Activated CD4-positive, CD25-positive, alpha-beta regulatory T cell treated with anti-CD3 and anti-CD28 coated beads, Interleukin-2, amount 50 U/mL, for 16 hours (primary cell): ENCODE results near the gene GALK1.
A peak's percentile ranks its signal among the peaks of the same experiment; 100 is the strongest.

Experiments used
- DNase-seq: peaks from one replicate; pipeline ENCODE4 v3.0.0-alpha.2; 2020; ENCODE audit warnings: low read depth, low spot score

Gene GALK1

GRCh38 chr17:75749545-75750389, 15.2 kb downstream of the GALK1 start:
- DNase-seq: peak; percentile 85

DNA sequence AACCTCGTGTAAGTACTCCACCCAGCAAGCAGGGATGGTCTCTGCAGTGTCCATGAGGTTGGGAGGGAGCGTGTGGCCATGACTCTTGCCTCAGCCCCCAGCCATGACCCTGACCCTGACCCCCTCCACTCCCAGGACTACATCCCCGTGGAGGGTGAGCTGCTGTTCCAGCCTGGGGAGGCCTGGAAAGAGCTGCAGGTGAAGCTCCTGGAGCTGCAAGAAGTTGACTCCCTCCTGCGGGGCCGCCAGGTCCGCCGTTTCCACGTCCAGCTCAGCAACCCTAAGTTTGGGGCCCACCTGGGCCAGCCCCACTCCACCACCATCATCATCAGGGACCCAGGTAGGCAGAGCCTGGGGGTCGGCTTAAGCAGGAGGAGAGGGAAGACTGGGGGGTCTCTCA, 16.3 kb downstream of the GALK1 start:
- DNase-seq: no peak

- no peak for DNase-seq
Measured at GRCh38 chr17:75743625-75744206, 21.3 kb downstream of the GALK1 start.

DNA sequence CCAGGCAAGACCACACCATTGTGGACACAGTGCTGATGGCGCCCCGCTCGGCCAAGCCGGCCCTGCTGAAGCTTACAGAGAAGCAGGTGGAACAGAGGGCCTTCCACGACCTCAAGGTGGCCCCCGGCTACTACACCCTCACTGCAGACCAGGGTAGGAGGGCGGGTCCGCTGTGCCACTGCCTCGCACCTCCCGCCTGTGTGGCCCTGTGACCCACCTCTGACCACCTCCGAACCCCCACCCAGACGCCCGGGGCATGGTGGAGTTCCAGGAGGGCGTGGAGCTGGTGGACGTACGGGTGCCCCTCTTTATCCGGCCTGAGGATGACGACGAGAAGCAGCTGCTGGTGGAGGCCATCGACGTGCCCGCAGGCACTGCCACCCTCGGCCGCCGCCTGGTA, 22.7 kb downstream of the GALK1 start:
- DNase-seq: no peak

GRCh38 chr17:75740631-75741077, 24.3 kb downstream of the GALK1 start:
- no peak for DNase-seq

GRCh38 chr17:75740215-75740614, 24.8 kb downstream of the GALK1 start:
- no peak for DNase-seq

DNA sequence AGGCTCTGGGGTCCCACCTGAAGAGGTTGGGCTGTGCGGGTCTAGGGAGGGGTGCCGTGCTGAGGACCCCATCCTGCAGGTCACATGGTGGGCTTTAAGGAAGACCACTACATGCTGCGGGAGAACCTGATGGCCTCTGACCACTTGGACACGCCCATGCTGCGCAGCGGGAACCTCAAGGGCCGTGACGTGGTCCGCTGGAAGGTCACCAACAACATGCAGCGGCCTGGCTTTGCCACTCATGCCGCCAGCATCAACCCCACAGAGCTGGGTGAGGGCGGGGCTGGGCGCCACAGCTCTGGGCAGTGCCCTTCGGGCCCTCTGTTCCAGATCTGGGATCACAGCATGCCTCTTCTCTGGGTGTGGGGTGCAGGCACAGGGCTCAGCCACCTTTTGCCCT, 25.2 kb downstream of the GALK1 start:
- no peak for DNase-seq

GRCh38 chr17:75739174-75739573, 25.8 kb downstream of the GALK1 start:
- no peak for DNase-seq

- no peak for DNase-seq
Measured at GRCh38 chr17:75738218-75738802, 26.7 kb downstream of the GALK1 start.

DNA sequence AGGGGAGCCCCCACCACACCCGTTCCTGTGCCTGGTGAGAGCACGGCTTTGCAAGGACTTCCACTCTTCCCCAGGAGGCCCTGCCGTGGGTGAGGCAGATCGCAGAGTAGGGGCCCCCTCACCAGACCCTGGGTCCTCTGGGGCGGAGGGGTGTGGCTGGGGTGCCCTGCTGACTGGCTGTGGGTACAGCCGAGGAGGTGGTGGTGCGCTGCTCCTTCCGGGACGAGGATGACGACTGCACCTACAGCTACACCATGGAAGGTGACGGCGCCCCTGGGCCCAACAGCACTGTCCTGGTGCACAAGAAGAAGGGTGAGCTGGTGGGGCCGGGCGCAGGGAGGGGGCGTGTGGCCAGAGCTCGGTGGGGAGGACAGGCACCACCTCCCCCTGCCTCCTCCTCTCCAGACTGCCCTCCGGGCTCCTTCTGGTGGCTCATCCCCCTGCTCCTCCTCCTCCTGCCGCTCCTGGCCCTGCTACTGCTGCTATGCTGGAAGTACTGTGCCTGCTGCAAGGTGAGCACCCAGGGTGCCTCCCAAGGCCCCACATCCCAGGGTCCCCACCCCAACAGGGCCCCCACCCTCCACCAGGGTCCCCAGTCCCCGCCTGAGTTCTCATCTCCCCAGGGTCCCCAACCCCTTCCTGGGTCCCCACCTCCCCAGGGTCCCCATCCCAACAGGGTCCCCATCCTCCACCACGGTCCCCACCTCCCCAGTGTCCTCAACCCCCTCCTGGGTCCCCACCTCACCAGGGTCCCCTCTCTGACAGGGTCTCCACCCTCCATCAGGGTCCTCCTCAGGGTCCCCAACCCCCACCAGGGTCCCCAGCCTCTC, 27.6 kb downstream of the GALK1 start:
- no peak for DNase-seq

GRCh38 chr17:75736173-75736835, 28.7 kb downstream of the GALK1 start:
- DNase-seq: no peak

GRCh38 chr17:75734674-75735294, 30.2 kb downstream of the GALK1 start:
- DNase-seq: no peak

DNA sequence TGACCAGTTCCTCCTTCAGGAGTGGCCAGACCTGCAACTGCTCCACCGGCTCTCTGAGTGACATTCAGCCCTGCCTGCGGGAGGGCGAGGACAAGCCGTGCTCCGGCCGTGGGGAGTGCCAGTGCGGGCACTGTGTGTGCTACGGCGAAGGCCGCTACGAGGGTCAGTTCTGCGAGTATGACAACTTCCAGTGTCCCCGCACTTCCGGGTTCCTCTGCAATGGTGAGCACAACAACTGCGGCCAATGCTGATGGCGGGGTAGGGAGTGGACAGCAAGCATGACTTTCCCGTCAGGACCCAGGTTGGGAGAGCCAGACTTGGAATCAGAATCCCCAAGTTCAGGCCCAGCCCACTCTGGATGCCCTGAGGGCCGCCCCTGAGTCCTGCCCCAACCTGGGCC, 31.5 kb downstream of the GALK1 start:
- DNase-seq: no peak

DNA sequence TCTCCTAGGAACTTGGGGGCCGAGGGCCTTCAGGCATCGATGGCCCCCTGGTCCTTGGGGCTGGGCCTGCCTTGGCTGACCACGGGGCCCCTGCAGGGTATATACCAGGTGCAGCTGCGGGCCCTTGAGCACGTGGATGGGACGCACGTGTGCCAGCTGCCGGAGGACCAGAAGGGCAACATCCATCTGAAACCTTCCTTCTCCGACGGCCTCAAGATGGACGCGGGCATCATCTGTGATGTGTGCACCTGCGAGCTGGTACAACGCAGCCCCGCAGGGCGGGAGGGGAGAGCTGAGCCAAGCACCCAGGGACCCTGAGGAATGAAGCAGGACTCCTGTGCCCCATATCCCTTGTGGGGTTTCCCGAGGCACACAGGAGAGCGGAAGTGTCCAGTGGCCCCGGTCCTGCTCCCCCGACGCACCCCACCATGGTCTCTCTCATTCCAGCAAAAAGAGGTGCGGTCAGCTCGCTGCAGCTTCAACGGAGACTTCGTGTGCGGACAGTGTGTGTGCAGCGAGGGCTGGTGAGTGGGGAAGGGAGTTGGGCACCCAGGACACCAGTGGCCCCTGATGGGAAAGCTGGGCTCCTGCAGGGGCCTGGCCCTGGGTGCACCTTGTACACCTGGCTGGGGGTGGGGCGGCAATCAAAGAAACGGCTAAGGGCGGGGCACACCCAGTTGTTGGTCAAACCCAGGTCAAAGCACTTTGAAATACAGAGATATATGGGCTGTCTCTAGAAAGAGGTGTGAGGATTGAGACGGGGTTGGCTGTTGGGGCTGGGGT, 33.1 kb downstream of the GALK1 start:
- no peak for DNase-seq

DNA sequence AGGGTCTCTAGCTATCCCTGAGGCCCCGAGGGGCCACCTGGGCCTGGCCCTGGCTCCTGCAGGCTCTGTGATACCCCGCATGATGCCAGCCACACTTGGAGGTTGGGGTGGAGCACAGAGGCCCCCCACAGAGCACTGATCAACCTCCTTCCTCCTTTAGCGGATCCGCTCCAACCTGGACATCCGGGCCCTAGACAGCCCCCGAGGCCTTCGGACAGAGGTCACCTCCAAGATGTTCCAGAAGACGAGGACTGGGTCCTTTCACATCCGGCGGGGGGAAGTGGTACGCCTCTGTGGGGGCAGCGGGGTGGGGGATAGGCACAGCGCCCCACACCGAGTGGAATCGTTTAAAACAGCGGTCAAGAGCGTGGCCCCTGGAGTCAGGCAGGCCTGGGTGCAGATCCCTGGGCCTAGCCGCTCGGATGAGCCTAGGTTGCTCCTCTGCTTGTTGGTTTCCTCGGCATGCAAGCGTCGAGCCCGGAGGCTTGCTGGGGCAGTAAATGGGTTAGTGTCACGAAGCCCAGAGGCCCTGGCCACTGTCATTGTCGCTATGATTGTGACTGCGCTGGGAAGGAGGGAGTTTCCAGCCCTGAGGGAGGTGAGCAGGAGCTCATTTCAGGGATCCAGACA, 33.8 kb downstream of the GALK1 start:
- DNase-seq: no peak

- no peak for DNase-seq
Measured at GRCh38 chr17:75730065-75730464, 34.9 kb downstream of the GALK1 start.

- DNase-seq: no peak
Measured at GRCh38 chr17:75729351-75729750, 35.6 kb downstream of the GALK1 start.

DNA sequence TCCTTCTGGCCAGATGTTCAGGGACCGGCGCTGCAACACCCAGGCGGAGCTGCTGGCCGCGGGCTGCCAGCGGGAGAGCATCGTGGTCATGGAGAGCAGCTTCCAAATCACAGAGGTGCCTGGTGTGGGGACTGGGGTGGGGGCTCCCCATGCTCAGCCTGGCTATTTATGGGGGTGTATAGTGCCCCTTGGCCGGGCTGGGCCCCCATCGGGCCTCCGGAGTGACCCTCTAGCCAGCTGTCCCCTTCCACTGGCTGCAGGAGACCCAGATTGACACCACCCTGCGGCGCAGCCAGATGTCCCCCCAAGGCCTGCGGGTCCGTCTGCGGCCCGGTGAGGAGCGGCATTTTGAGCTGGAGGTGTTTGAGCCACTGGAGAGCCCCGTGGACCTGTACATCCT, 37.6 kb downstream of the GALK1 start:
- no peak for DNase-seq

DNA sequence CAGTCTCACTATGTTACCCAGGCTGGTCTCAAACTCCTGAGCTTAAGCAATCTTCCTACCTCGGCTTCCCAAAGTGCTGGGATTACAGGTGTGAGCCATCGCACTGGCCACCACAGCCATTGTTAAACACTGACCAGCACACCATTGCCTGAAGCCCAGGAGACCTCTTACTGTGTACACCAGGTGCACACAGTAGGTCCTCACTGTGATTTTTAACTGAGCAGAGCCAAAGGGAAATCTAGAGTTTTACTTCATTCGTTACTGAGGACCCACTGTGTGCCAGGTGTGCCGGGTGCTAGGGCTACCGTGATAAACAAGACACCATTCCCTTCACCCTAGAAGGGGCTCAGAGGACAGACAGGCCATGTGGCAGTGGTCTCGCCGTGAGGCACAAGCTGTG, 39.5 kb downstream of the GALK1 start:
- no peak for DNase-seq
